A549 treated with dexamethasone at 1 μM for 4 hours (cell line): ENCODE measurements around the gene DEFB113. TPM values are rescaled to one million over a fixed set of nuclear protein-coding genes. Genes with fewer than 3 reads are reported as not detected.

Experiments used
- total RNA-seq: library from RNA; stranded (reverse); fragments of 200-300 nt; extraction: Qiagen RNA extraction; gene quantifications from 5 replicates; pipeline ENCODE4 v1.2.3, GENCODE V29; 2022

DEFB113 gene, protein sequence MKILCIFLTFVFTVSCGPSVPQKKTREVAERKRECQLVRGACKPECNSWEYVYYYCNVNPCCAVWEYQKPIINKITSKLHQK
- not detected in 5 replicates for total RNA-seq

DNA sequence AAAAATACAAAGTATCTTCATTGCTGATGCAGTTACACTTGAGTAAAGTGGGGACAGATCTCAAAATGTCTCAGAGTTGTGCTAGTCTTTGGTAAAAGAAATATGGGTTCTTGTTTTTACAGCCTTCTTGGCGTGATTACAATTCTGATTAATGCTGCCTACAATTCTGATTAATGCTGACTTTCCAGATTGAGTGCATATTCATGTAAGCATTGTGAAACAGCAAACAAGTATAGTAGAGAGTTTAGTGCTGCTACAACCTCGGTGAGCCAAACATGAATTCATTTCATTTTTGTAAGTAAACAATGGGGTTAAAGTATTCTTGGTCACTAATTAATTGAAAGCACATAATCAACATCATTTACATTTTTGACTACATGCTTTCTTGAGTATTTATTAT, at the start of gene DEFB113:
Gene DEFB113 (minus strand): TSS at position 21 of the 400 bp plus-strand sequence. CDS start 0 bp downstream, at position 21.

DNA sequence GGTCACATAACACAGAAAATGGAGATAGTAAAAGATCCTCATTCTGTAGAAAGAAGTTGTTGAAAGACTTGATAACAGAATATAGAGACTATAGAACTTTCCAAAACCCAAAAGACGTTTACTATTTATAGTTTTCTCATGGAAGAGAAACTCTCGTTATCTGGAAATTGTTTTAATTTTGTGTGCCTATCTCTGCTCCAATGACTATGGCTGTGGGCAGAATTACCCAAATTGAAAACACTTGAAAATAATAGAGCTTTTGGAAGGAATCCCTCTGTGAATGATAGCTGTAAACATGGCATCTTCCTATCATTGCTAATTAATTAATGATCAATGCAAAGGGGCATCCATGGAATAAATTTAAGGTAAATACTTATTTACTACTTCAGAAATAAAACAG, 5.4 kb downstream of the DEFB113 start, which contains the start of gene DEFB114:
Gene DEFB114 (minus strand): TSS at position 101 of the 400 bp plus-strand sequence. CDS start 59 bp downstream, at position 42.

Other genes with a start within 250 kb of the DEFB113 start
- not detected in 5 replicates for gene CRISP3, start 225.2 kb downstream of the DEFB113 start, total RNA-seq
- gene PGK2, start 182.3 kb downstream of the DEFB113 start, total RNA-seq = not detected in 5 replicates
- gene CRISP1, start 103.1 kb downstream of the DEFB113 start, total RNA-seq = not detected in 5 replicates
- not detected in 5 replicates for gene DEFB114, start 5.5 kb downstream of the DEFB113 start, total RNA-seq
- not detected in 5 replicates for gene DEFB110, start 52.4 kb upstream of the DEFB113 start, total RNA-seq
- gene DEFB112, start 80.3 kb upstream of the DEFB113 start, total RNA-seq = not detected in 5 replicates